Subcutaneous abdominal adipose tissue (tissue), 5 donors: ENCODE results near the gene DIS3L.
A peak's percentile ranks its signal among the peaks of the same experiment; 100 is the strongest.

Experiments used
- H3K27ac ChIP-seq: one replicate; pipeline ENCODE4 v1.7.0; 2013; ENCODE audit warnings: low read depth, mild to moderate bottlenecking, inconsistent platforms, low read length, moderate library complexity
- H3K27me3 ChIP-seq, 5 donors: one replicate each; pipeline ENCODE4 v1.7.0; 2013; ENCODE audit warnings: low read length in 5 of 5, inconsistent platforms in 1 of 5; ENCODE audit not compliant: control insufficient read depth in 5 of 5, insufficient read depth in 4 of 5
- H3K36me3 ChIP-seq, 5 donors: one replicate each; pipeline ENCODE4 v1.7.0; 2013; ENCODE audit warnings: low read length in 5 of 5; ENCODE audit not compliant: control insufficient read depth in 5 of 5, insufficient read depth in 5 of 5
- H3K4me1 ChIP-seq, 5 donors: one replicate each; pipeline ENCODE4 v1.7.0; 2013; ENCODE audit warnings: low read length in 5 of 5, mild to moderate bottlenecking in 3 of 5, moderate library complexity in 1 of 5; ENCODE audit not compliant: control insufficient read depth in 5 of 5, insufficient read depth in 5 of 5
- H3K4me3 ChIP-seq, 5 donors: one replicate each; pipeline ENCODE4 v1.7.0; 2013; ENCODE audit warnings: low read length in 5 of 5, low read depth in 1 of 5
- H3K9ac ChIP-seq, 5 donors: one replicate each; pipeline ENCODE4 v1.7.0; 2013; ENCODE audit warnings: low read length in 5 of 5, mild to moderate bottlenecking in 4 of 5, moderate library complexity in 3 of 5
- H3K9me3 ChIP-seq, 5 donors: one replicate each; pipeline ENCODE4 v1.7.0; 2013; ENCODE audit warnings: low read length in 5 of 5; ENCODE audit not compliant: control insufficient read depth in 5 of 5
- donor health status: healthy.
- donor health status: healthy.
- donor health status: healthy.
- donor health status: healthy.
- donor health status: healthy.

The DIS3L gene

GRCh38 chr15:66276546-66276945 is 16.8 kb upstream of the DIS3L start:
- H3K4me3 ChIP-seq, result no peak overlapping the region
- peaks cover 0 to 4% (median 0%) of the 10 kb centered on the region in 5 donors for H3K27me3 ChIP-seq
- no peaks in the 10 kb centered on the region for H3K36me3 ChIP-seq
- peaks cover 0 to 4% (median 0%) of the 10 kb centered on the region in 5 donors for H3K9me3 ChIP-seq
- H3K9ac ChIP-seq, result no peak overlapping the region
- H3K27ac ChIP-seq, result no peak overlapping the region
- H3K4me1 ChIP-seq, result no peaks in the 10 kb centered on the region

DNA sequence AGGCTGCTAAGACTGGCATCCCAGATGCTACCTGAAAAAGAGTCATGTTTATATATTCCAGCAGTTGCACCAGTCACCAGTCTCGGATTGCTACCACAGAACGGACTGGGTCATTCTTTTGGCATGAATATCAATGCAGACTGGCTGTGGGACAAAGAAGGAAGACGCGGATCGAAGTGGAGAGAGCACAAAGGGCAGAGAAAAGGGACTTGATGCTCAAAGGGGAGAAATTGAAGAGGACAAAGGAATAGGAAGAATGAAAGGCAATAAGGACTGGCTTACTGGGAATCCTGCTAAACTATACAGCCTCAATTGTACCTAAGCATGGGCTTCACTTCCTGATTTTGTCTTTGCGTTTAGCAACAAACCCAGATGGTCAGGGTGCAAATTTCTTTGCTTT is 15.3 kb upstream of the DIS3L start:
- peaks cover 0 to 4% (median 0%) of the 10 kb centered on the region in 5 donors for H3K9me3 ChIP-seq
- peaks cover 0 to 4% (median 0%) of the 10 kb centered on the region in 5 donors for H3K27me3 ChIP-seq
- no peak overlapping the region for H3K4me3 ChIP-seq

GRCh38 chr15:66278671-66279070 is 14.7 kb upstream of the DIS3L start:
- peaks cover 0 to 2% (median 0%) of the 10 kb centered on the region in 5 donors for H3K27me3 ChIP-seq
- H3K9ac ChIP-seq, result no peak overlapping the region
- no peaks in the 10 kb centered on the region for H3K36me3 ChIP-seq
- peaks cover 0 to 4% (median 0%) of the 10 kb centered on the region in 5 donors for H3K9me3 ChIP-seq
- H3K27ac ChIP-seq, result no peak overlapping the region
- no peaks in the 10 kb centered on the region for H3K4me1 ChIP-seq
- H3K4me3 ChIP-seq, result no peak overlapping the region

More for the DNA sequence above, 15.3 kb upstream of the DIS3L start:
- H3K27ac ChIP-seq, result no peak overlapping the region
- no peaks in the 10 kb centered on the region for H3K36me3 ChIP-seq
- H3K9ac ChIP-seq, result no peak overlapping the region
- no peaks in the 10 kb centered on the region for H3K4me1 ChIP-seq

DNA sequence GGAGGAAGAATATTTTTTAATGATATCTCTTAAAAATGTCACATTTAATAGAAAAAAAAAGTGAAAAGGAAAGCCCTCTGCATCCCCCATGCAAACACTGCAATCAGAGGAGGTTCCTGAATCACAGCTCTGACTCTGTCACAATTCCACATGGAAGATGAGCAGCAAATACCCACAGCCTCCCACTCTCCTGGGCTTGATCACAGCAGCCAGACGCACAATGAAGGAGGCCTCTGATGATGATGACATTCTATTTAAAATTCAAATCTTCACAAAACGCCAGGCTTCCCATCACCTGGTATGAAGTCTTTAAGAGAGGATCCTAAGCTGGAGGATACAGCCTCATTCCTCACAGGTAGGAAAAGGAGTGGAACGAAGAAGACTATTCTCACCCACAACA is 9.1 kb upstream of the DIS3L start:
- Histone ChIP-seq H3K9ac (no peak overlapping the region), H3K4me3 (no peak overlapping the region), H3K36me3 (no peaks in the 10 kb centered on the region), H3K9me3 (no peaks in the 10 kb centered on the region), H3K27me3 (no peaks in the 10 kb centered on the region), H3K27ac (no peak overlapping the region), H3K4me1 (peaks cover 0 to 6% (median 3%) of the 10 kb centered on the region in 5 donors)

GRCh38 chr15:66285533-66286280 is 7.7 kb upstream of the DIS3L start:
- Histone ChIP-seq H3K4me3 (no peak overlapping the region), H3K9me3 (no peaks in the 10 kb centered on the region), H3K36me3 (no peaks in the 10 kb centered on the region), H3K27me3 (no peaks in the 10 kb centered on the region), H3K27ac (no peak overlapping the region), H3K9ac (no peak overlapping the region), H3K4me1 (peaks cover 0 to 6% (median 3%) of the 10 kb centered on the region in 5 donors)

DNA sequence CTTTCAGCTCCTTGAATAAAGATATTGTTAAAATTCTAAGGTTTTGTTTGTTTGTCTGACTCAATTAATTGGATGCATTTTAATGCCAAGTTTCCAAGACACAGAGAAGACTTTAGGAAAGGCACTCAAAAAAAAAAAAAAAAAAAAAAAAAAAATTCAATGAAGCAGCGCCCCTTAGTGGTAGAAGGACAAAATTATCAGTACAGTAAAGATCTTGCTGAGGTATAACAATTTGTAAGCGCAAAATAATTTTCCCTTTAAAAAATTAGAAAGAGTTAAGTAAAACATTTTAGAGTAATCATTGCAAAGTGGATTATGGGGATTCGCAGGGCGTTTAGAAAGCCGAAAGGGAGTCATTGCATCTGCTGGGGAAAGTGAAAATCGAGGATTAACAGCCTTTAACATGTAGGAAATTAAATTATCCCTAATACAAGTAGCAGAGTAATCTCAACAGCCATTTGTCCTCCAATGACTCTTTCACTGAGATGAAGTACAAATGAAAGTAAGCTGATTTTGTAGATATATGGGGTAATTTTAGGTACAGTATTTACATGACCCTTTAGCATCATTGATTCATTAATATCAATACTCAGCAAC is 5.8 kb upstream of the DIS3L start:
- H3K4me3 ChIP-seq, result no peak overlapping the region
- no peak overlapping the region for H3K27ac ChIP-seq
- peaks cover 0 to 16% (median 5%) of the 10 kb centered on the region in 5 donors for H3K4me1 ChIP-seq
- H3K27me3 ChIP-seq, result no peaks in the 10 kb centered on the region
- no peak overlapping the region for H3K9ac ChIP-seq
- no peaks in the 10 kb centered on the region for H3K36me3 ChIP-seq
- no peaks in the 10 kb centered on the region for H3K9me3 ChIP-seq

DNA sequence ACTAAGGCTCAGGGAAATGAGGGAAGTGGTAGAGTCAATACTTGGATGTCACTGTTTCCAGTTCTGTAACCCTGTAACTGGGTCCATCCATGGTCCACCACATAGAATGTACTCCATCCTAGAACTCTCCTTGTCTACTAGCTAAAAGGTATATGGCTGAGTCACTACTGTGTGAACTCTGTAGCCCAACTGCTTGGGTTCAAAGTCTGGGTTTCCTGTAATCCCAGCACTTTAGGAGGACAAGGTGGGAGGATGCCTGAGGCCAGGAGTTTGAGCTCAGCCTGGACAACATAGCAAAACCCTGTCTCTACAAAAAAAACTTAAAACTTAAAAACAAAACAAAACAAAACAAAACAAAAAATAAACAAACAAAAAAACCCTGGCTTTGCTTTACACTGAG is 5.3 kb upstream of the DIS3L start:
- Histone ChIP-seq H3K27me3 (no peaks in the 10 kb centered on the region), H3K27ac (no peak overlapping the region), H3K4me1 (peaks cover 0 to 22% (median 10%) of the 10 kb centered on the region in 5 donors), H3K4me3 (no peak overlapping the region), H3K9me3 (no peaks in the 10 kb centered on the region), H3K9ac (no peak overlapping the region), H3K36me3 (no peaks in the 10 kb centered on the region)

- no peak overlapping the region for H3K4me3 ChIP-seq
- H3K9me3 ChIP-seq, result no peaks in the 10 kb centered on the region
- H3K27ac ChIP-seq, result no peak overlapping the region
- peaks cover 0 to 23% (median 12%) of the 10 kb centered on the region in 5 donors for H3K4me1 ChIP-seq
- H3K27me3 ChIP-seq, result no peaks in the 10 kb centered on the region
- H3K9ac ChIP-seq, result peak overlapping the region in 1 of 5 donors; percentile 39
- H3K36me3 ChIP-seq, result no peaks in the 10 kb centered on the region
Observed at GRCh38 chr15:66288551-66289185, 4.7 kb upstream of the DIS3L start.

DNA sequence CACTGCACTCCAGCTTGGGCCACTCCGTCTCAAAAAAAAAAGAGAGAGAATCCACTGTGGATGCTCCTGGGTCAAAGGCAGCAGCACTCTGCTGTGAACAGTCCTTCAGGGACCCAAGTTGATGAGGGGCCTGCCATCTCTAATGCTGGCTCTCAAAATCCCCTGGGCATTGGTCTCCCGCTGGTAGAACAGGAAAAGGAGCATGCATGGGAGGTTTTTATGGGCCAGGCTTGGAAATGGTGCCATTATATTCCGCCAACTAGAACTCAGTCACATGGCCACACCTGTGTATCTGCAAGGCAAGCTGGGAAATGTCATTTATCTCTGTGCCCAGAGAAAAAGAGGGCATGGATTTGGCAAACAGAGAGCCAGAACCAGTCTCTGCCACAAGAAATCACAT is 3.4 kb upstream of the DIS3L start:
- H3K27me3 ChIP-seq, result no peaks in the 10 kb centered on the region

DNA sequence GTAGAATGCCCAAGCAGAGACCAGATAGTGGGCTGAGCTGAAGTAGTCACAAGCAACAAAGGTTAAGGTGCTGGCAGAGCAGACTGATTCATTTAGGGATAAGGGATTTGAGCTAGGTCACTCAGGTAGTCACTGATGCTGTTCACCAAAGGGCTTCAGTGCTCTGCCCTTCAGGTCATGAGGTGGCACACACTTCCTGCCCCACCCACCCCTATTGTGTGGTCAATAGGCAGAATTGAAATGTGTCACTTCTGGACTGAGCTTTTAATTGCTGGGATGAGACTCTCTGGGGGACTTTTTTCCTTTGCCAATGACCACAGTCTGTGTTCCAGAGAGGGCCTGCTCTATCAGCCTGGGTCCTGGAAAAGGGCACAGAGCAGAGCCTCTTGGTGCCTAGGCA is 2.9 kb upstream of the DIS3L start:
- H3K27me3 ChIP-seq, result no peaks in the 10 kb centered on the region
- H3K9ac ChIP-seq, result no peak overlapping the region
- H3K27ac ChIP-seq, result no peak overlapping the region
- H3K9me3 ChIP-seq, result no peaks in the 10 kb centered on the region
- peaks cover 6 to 37% (median 26%) of the 10 kb centered on the region in 5 donors for H3K4me1 ChIP-seq
- H3K4me3 ChIP-seq, result no peak overlapping the region
- no peaks in the 10 kb centered on the region for H3K36me3 ChIP-seq

More for the DNA sequence above, 3.4 kb upstream of the DIS3L start:
- Histone ChIP-seq H3K4me3 (no peak overlapping the region), H3K4me1 (peaks cover 6 to 34% (median 24%) of the 10 kb centered on the region in 5 donors), H3K27ac (no peak overlapping the region), H3K36me3 (no peaks in the 10 kb centered on the region), H3K9ac (no peak overlapping the region), H3K9me3 (no peaks in the 10 kb centered on the region)
